ENCODE results near the gene CDC42BPB. TPM values are rescaled to one million over a fixed set of nuclear protein-coding genes. Genes with fewer than 3 reads are reported as not detected.

CDC42BPB gene
- total and polyA plus RNA-seq, 2 donors (not counting 1 experiment from before 2014, with no cell fraction given): 44.8 to 98.3 TPM

- no peak overlapping the region for H3K27ac ChIP-seq (ENCODE audit: insufficient read depth, low read length)
- no peaks in the 10 kb centered on the region for H3K9me3 ChIP-seq (ENCODE audit: control insufficient read depth, insufficient read depth, low read depth, low read length)
- no peak overlapping the region for H3K4me2 ChIP-seq (ENCODE audit: extremely low read depth, insufficient read depth, low read length)
- no peak overlapping the region for H2AFZ ChIP-seq (ENCODE audit: low read length)
- no peaks in the 10 kb centered on the region for H3K79me2 ChIP-seq (ENCODE audit: control insufficient read depth, insufficient read depth, low read length)
- H3K9ac ChIP-seq (ENCODE audit: insufficient read depth, low read length): no peak overlapping the region
- peaks cover 64% of the 10 kb centered on the region for H3K27me3 ChIP-seq (ENCODE audit: control insufficient read depth, insufficient read depth, low read length)
- H3K4me1 ChIP-seq (ENCODE audit: control insufficient read depth, extremely low read depth, insufficient read depth, low read length): peaks cover 5% of the 10 kb centered on the region
- H3K4me3 ChIP-seq (replicated peaks in 1 of 4; ENCODE audit: control extremely low read depth in 1 of 4, insufficient read depth in 1 of 4, low read depth in 3 of 4, low read length in 4 of 4): no peak overlapping the region
- no peaks in the 10 kb centered on the region for H3K36me3 ChIP-seq (ENCODE audit: control insufficient read depth, insufficient read depth, low read length)
- no peak for DNase-seq (ENCODE audit: low read depth in 2 of 2)
- TF ChIP-seq EZH2 (IDR thresholded peaks at IDR 0.05; ENCODE audit: low read length, missing control alignments): no peak
- TF ChIP-seq CTCF (conservative IDR thresholded peaks at IDR 0.05 in 1 of 2, IDR thresholded peaks at IDR 0.05 in 1 of 2; ENCODE audit: low read depth in 1 of 2, low read length in 2 of 2): no peak
- no peaks in the 10 kb centered on the region for H4K20me1 ChIP-seq (ENCODE audit: control insufficient read depth, extremely low read depth, insufficient read depth, low read length)
Measured at GRCh38 chr14:102925646-102926045, 131.7 kb downstream of the CDC42BPB start.

GRCh38 chr14:102924632-102925588 is 132.4 kb downstream of the CDC42BPB start:
- Histone ChIP-seq H2AFZ (ENCODE audit: low read length) (no peak overlapping the region), H3K27ac (ENCODE audit: insufficient read depth, low read length) (no peak overlapping the region), H3K79me2 (ENCODE audit: control insufficient read depth, insufficient read depth, low read length) (no peaks in the 10 kb centered on the region), H3K9ac (ENCODE audit: insufficient read depth, low read length) (no peak overlapping the region), H3K4me1 (ENCODE audit: control insufficient read depth, extremely low read depth, insufficient read depth, low read length) (peaks cover 5% of the 10 kb centered on the region), H4K20me1 (ENCODE audit: control insufficient read depth, extremely low read depth, insufficient read depth, low read length) (no peaks in the 10 kb centered on the region), H3K9me3 (ENCODE audit: control insufficient read depth, insufficient read depth, low read depth, low read length) (no peaks in the 10 kb centered on the region), H3K27me3 (ENCODE audit: control insufficient read depth, insufficient read depth, low read length) (peaks cover 60% of the 10 kb centered on the region), H3K4me3 (replicated peaks in 1 of 4; ENCODE audit: control extremely low read depth in 1 of 4, insufficient read depth in 1 of 4, low read depth in 3 of 4, low read length in 4 of 4) (no peak overlapping the region), H3K4me2 (ENCODE audit: extremely low read depth, insufficient read depth, low read length) (no peak overlapping the region), H3K36me3 (ENCODE audit: control insufficient read depth, insufficient read depth, low read length) (no peaks in the 10 kb centered on the region)
- TF ChIP-seq EZH2 (IDR thresholded peaks at IDR 0.05; ENCODE audit: low read length, missing control alignments) (no peak), CTCF (conservative IDR thresholded peaks at IDR 0.05 in 1 of 2, IDR thresholded peaks at IDR 0.05 in 1 of 2; ENCODE audit: low read depth in 1 of 2, low read length in 2 of 2) (peak in 1 of 2 donors; percentile 28)
- no peak for DNase-seq (ENCODE audit: low read depth in 2 of 2)

- Histone ChIP-seq H3K4me3 (replicated peaks in 1 of 4; ENCODE audit: control extremely low read depth in 1 of 4, insufficient read depth in 1 of 4, low read depth in 3 of 4, low read length in 4 of 4) (no peak overlapping the region), H3K36me3 (ENCODE audit: control insufficient read depth, insufficient read depth, low read length) (no peaks in the 10 kb centered on the region), H3K9me3 (ENCODE audit: control insufficient read depth, insufficient read depth, low read depth, low read length) (no peaks in the 10 kb centered on the region), H2AFZ (ENCODE audit: low read length) (no peak overlapping the region), H3K27ac (ENCODE audit: insufficient read depth, low read length) (no peak overlapping the region), H3K9ac (ENCODE audit: insufficient read depth, low read length) (no peak overlapping the region), H3K4me2 (ENCODE audit: extremely low read depth, insufficient read depth, low read length) (no peak overlapping the region), H4K20me1 (ENCODE audit: control insufficient read depth, extremely low read depth, insufficient read depth, low read length) (no peaks in the 10 kb centered on the region), H3K79me2 (ENCODE audit: control insufficient read depth, insufficient read depth, low read length) (no peaks in the 10 kb centered on the region), H3K4me1 (ENCODE audit: control insufficient read depth, extremely low read depth, insufficient read depth, low read length) (peaks cover 4% of the 10 kb centered on the region), H3K27me3 (ENCODE audit: control insufficient read depth, insufficient read depth, low read length) (peaks cover 51% of the 10 kb centered on the region)
- no peak for TF ChIP-seq CTCF (conservative IDR thresholded peaks at IDR 0.05 in 1 of 2, IDR thresholded peaks at IDR 0.05 in 1 of 2; ENCODE audit: low read depth in 1 of 2, low read length in 2 of 2)
- TF ChIP-seq EZH2 (IDR thresholded peaks at IDR 0.05; ENCODE audit: low read length, missing control alignments): no peak
- DNase-seq (ENCODE audit: low read depth in 2 of 2): no peak
Measured at GRCh38 chr14:102923925-102924486, 133.3 kb downstream of the CDC42BPB start.

Measured in fibroblast of lung (primary cell).